ENCODE measurements around the gene SLC7A9.
"Not testable (repeated sequence)": the region's sequence is repeated elsewhere in the genome, so short reads cannot be mapped to it uniquely, and the experiment has no call there.

Gene SLC7A9

GRCh38 chr19:32869369-32869965, at the start of gene SLC7A9:
SLC7A9 (minus strand) TSS chr19:32869767; CDS start chr19:32868534, 1,233 bp downstream.
- DNase-seq, result no peak

- no peak for DNase-seq
These were observed 49.8 kb upstream of the SLC7A9 start for GRCh38 chr19:32919365-32919764.

GRCh38 chr19:32917616-32917996, 48.0 kb upstream of the SLC7A9 start:
- no peak for DNase-seq

DNA sequence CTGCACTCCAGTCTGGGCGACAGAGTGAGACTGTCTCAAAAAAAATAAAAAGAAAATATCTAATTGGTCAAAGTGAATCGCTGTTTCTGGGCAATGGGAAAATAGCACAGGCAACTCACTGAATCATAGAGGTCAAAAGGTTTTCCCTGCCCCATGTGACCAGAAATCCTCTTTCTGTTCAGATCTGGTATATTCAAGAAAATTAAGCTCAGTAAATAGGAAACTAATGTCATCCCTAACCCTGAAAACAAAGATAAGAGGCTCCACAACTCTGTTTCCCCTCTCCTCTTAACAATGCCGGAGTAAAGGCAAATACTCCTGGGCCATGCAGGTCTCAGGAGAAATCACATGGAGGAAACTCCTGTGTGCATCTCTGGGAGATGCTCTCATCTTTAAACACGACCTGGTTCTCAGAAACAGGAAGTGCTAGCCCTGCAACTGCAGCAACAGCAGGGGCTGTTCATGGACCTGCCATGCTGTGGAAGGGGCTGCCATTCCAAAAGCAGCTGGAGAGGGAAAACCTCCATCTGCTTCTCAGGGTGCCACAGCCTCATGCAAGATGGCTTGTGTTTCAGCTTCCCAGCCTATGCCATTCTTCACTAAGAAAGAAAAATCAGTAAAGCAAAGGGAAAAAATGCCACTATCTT, 47.5 kb upstream of the SLC7A9 start:
- DNase-seq, result no peak

- no peak for DNase-seq
These were observed 45.5 kb upstream of the SLC7A9 start for GRCh38 chr19:32914879-32915660.

DNA sequence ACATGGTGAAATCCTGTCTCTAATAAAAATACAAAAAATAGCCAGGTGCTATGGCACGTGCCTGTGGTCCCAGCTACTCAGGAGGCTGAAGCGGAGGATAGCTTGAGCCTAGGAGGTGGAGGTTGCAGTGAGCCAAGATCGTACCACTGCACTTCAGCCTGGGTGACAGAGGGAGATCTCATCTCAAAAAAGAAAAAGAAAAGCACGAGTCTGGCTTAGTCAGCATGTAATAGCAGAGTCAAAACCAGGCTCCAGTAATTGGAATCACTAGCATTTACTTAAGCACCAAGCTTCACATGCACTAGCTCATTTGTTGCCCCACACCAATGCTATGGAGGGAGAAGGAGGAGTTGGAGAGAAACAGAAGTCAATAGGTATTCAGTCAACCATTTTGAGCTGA, 41.9 kb upstream of the SLC7A9 start:
- no peak for DNase-seq

GRCh38 chr19:32910874-32911273, 41.3 kb upstream of the SLC7A9 start:
- DNase-seq, result no peak

GRCh38 chr19:32910094-32910493, 40.5 kb upstream of the SLC7A9 start:
- DNase-seq, result no peak

DNA sequence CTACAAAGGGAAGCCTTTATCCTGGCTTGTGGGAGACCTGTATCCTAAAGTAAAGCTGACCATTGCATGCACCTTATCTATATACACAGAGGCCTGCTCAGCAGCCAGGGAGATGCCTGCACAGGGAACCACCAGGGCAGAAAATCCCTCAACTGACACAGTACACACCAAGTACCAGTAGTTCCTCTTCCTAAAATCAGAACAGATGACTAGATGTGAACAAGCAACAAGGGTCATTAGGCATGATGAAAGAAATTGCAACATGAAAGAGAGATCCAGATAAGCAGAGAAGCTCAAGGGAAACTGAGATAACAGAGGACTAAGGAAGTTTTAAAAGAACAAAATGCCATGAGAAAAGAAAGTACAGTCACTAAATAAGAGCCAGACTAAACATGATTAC, 39.7 kb upstream of the SLC7A9 start:
- DNase-seq, result no peak

GRCh38 chr19:32908641-32909190, 39.1 kb upstream of the SLC7A9 start:
- DNase-seq, result no peak

DNA sequence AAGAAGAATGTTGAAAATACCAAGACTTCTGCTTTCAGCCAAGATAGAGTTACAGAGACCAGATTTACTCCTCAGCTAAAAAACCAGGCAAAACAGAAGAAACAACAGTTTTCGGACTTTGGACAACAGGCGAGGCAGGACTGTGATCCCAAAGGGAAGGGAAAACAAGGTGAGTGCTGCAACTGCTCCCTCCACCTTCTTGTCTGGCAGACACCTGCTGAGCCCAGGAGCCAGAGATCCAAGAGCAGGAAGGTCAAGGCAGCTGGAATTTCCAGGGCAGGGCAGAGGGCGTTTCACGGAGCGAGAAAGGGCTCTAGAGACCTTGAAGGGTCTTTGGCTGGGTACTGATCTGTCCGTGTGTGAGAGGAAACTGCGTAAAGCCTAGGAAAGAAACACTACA, 32.9 kb upstream of the SLC7A9 start:
- no peak for DNase-seq

GRCh38 chr19:32901504-32902161, 32.1 kb upstream of the SLC7A9 start:
- DNase-seq, result no peak

DNA sequence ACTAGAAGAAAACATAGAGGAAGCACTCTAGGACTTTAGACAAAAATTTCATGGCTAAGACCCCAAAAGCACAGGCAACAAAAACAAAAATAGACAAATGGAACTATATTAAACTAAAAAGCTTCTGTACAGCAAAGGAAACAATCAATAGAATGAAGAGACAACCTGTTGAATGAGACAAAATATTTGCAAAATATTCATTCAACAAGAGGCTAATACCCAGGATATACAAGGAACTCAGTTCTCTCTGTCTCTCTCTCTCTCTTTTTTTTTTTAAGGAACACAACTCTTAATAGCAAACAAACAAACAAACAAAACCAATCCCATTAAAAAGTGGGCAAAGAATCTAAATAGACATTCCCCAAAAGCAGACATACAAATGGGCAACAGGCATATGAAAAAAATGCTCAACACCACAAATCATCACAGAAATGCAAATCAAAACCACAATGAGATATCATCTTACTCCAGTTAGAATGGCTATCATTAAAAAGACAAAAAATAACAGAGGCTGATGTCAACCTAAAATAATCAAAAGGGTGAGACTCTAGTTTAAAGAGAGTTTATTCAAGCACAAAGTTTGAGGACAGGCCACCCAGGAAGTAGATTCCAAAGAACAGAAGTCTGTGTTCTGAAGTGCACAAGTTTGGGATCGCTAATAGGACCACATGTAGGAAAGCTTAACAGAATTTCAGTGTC, 27.1 kb upstream of the SLC7A9 start:
- DNase-seq, result no peak

- no peak for DNase-seq
These were observed 25.8 kb upstream of the SLC7A9 start for GRCh38 chr19:32895384-32895783.

DNA sequence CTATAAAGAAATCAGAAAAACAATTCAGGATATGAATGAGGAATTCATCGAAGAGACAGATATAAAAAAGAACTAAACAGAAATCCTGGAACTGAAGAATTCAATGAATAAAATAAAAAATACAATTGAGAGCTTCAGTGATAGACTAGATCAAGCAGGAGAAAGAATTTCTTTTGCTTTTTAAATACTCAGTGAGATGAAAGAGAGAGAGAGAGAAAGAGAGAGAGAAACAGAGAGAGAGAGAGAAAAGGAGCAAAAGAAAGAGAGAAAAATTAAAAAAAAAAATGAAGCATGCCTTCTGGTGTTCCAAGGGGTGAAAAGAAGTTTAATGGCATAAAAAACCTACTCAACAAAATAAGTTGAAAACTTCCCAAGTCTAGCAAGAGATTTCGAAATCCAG, 22.0 kb upstream of the SLC7A9 start:
- DNase-seq, result no peak

DNA sequence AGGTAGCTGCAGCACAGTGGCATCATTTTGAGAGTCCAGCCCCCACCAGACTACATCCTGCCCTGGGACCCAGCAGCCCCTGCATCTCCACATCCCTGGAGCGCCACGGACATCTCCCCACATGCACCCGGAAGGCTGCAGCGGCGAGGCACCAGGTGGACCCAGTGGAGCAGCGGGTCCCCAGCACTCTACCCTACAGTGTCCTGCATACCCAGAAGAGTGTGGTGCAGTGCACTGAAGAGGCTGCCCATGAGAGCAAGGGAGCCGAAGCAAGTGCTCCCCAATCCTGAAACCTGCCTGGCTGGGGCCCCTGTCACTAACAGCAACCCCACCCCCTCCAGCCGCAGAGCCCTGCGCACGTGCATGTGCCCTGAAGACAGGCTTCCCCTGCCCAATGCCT, 21.3 kb upstream of the SLC7A9 start:
- no peak for DNase-seq

- DNase-seq, result no peak
These were observed 20.8 kb upstream of the SLC7A9 start for GRCh38 chr19:32890326-32890725.

GRCh38 chr19:32889137-32889934, 19.8 kb upstream of the SLC7A9 start:
- no peak for DNase-seq

GRCh38 chr19:32887572-32888215, 18.1 kb upstream of the SLC7A9 start:
- no peak for DNase-seq

GRCh38 chr19:32886241-32886640, 16.7 kb upstream of the SLC7A9 start:
- no peak for DNase-seq

DNA sequence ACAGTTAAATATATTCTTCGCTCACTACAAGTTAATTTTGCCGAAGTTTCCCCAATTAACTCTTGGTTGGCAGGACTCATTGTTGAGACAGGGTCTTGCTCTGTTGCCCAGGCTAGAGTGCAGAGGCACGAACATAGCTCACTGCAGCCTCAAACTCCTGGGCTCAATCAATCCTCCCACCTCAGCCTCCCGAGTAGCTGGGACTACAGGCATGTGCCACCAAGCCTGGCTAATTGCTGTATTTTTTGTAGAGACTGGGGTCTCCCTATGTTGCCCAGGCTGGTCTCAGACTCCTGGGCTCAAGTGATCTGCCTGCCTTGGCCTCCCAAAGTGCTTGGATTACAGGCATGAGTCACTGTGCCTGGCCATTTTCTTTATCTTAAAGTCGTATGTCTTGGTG, 15.7 kb upstream of the SLC7A9 start:
- DNase-seq, result not testable (repeated sequence)
